NOMO-1 treated with dmso at 0.1 percent for 144 hours (cell line): ENCODE results near the gene RGS9BP.
"Not testable (repeated sequence)": the region's sequence is repeated elsewhere in the genome, so short reads cannot be mapped to it uniquely, and the experiment has no call there.

Experiments used
- DNase-seq: peaks from one replicate; lab custom pipeline; 2025; ENCODE audit not compliant: unreplicated experiment; lab: John Stamatoyannopoulos, UW

RGS9BP gene

GRCh38 chr19:32671883-32672593 is 3.6 kb upstream of the RGS9BP start:
- no peak for DNase-seq

DNA sequence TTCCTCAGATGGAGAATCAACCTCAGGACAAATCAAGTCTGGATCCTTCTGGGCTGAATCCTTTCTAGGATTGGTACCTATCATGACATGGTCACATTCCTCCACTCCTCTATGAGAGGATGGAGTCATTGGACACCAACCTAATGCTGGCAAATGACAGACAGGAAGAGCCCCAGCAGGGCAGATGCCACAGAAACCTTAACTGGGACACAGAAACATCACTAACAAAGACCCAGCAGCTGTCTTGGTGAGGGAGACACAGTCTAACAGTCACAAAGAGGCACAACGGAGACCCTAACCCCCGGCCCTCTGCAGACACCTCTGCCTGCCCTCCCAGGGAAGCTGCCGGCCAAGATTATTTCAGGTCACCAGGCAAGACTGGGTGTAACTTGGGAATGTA is 2.8 kb upstream of the RGS9BP start:
- DNase-seq: no peak

GRCh38 chr19:32673573-32673972 is 2.1 kb upstream of the RGS9BP start:
- DNase-seq: no peak

DNA sequence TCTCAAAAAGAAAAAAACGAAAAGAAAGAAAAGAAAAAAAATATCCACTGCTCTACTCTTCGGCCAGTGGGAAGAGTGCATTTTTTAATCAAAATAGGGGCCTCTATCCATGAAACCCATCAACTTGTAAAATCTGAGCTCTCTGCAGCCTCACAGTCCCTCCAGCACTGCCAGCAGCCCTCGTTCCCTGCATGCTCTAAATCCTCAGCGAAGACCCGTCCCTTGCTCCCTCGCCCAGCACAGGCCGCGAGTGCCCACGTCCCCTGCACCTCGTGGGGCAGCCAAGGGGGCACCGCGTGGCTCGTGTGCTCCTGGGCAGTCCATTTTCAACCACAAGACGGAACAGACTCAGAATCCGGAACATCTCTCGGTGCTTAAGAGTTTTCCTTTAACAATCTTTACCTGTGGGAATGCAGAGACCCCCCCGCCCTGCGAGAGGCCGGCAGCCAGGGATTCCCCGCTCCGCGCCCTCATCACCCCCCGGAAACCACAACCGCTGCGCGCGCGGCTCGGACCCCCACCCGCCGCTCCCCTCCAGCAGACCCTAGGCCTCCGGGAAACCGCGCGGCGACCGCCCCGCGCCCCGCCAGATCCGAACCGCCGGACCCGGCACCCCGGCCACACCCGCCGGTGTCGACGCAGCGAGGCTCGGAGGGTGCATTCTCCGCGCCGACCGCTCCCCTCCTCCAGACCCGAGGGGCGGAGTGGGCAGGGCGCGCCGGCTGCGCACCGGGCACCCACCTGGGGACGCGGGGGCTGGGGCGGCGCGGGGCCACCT is 1.3 kb upstream of the RGS9BP start:
- no peak for DNase-seq

- DNase-seq: peak; percentile 97
Observed at GRCh38 chr19:32674931-32675719, 523 bp upstream of the RGS9BP start, which contains the start of gene ANKRD27. ANKRD27 (minus strand) TSS chr19:32675180; CDS start chr19:32659015, 16,165 bp downstream.

- no peak for DNase-seq
Observed at GRCh38 chr19:32676186-32676894, 692 bp downstream of the RGS9BP start.

GRCh38 chr19:32676895-32677359 is 1.3 kb downstream of the RGS9BP start:
- DNase-seq: no peak

- no peak for DNase-seq
Observed at GRCh38 chr19:32677657-32678056, 2.0 kb downstream of the RGS9BP start.

DNA sequence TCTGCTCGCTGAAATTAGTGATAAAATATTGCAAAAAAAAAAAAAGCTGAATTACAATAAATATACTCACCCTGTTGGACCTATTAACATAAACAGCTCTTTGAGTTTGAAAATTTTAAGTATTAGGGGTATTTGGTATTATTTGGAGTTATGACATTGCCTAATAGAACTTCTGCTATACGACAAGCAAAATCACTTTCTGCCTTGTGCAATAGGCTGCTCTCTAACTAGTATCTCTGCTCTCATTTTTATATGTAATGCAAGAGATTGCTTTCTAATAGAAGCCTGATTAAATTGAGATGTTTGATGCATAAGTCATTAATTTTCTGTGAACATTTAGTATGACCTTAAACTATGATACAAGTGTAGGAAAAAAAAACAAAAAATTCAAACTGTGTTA is 5.3 kb downstream of the RGS9BP start:
- DNase-seq: no peak

GRCh38 chr19:32682317-32682716 is 6.7 kb downstream of the RGS9BP start:
- no peak for DNase-seq

DNA sequence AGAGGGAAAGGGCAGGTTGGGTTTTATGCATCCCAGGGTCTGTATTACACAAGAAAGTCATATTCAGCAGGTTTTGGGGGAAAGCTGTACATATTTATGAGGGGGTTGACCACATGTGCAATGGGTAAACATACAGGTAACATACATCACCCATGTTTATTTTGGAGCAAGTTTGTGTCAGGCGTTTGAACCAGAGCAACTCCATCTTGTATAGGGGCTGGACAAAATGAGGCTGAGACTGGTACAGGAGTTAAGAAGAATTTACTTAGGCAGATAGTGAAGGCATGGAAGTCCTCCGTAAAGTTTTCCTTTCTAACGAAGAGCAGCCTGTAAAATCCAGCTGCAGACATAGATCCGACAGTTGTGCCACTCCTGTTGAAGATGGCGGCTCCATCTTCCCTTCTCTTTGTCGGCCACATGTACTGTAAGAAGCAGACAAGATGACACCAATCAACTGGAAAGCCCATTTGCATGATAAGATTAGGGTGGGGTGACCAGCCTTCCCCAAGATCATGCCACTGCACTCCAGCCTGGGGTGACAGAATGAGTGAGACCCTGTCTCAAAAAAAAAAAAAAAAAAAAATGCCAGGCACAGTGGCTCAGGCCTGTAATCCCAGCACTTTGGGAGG is 11.3 kb downstream of the RGS9BP start:
- DNase-seq: no peak

DNA sequence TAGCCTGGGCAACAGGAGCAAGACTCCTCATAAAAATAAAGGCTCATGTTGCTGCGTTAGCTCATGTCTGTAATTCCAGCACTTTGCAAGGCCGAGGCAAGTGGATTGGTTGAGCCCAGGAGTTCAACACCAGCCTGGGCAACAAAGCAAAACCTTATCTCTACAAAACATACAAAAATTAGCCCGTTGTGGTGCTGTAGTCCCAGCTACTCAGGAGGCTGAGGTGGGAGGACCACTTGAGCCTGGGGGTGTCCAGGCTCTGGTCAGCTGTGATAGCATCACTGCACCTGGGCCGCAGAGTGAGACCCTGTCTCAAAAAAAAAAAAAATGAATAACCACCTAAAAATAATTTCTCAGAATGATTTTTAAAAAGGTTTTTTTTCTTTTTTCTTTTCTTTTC is 12.0 kb downstream of the RGS9BP start:
- DNase-seq: no peak

GRCh38 chr19:32688311-32688710 is 12.7 kb downstream of the RGS9BP start:
- no peak for DNase-seq

GRCh38 chr19:32691291-32691951 is 15.8 kb downstream of the RGS9BP start, which contains the start of gene NUDT19:
NUDT19 (plus strand) TSS chr19:32691821; CDS start chr19:32691961, 140 bp downstream.
- peak; percentile 64 for DNase-seq

GRCh38 chr19:32691952-32692726 is 16.5 kb downstream of the RGS9BP start:
- peak; percentile 41 for DNase-seq

- no peak for DNase-seq
Observed at GRCh38 chr19:32692727-32693061, 17.0 kb downstream of the RGS9BP start.

DNA sequence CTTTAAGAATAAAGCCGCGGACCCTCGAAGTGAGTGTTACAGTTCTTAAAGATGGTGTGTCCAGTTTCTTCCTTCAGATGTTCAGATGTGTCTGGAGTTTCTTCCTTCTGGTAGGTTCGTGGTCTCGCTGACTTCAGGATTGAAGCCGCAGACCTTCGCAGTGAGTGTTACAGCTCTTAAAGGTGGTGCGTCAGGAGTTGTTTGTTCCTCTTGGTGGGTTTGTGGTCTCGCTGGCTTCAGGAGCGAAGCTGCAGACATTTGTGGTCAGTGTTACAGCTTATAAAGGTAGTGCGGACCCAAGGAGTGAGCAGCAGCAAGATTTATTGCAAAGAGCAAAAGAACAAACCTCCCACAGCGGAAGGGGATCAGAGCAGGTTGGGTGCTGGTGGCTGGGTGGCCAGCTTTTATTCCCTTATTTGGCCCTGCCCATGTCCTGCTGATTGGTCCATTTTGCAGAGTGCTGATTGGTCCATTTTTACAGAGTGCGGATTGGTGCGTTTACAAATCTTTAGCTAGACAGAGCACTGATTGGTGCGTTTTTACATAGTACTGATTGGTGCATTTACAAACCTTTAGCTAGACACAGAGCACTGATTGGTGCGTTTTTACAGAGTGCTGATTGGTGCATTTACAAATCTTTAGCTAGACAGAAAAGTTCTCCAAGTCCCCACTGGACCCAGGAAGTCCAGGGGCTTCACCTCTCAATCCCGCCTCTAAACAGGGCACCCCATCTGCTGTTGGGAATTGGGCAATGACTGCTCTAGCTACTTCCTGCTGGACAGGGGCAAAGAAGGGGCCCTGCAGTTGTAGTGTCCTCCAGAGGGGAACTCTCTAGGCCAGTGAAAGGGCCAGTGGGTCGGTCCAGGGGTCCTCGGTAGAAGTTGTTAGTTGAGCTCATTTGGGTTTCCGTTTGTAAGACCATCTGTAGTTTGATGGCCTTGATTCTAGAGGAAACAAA is 17.8 kb downstream of the RGS9BP start:
- DNase-seq: peak; percentile 45

GRCh38 chr19:32694316-32694715 is 18.7 kb downstream of the RGS9BP start:
- not testable (repeated sequence) for DNase-seq
